ENCODE measurements around the gene MAG.

The MAG gene

DNA sequence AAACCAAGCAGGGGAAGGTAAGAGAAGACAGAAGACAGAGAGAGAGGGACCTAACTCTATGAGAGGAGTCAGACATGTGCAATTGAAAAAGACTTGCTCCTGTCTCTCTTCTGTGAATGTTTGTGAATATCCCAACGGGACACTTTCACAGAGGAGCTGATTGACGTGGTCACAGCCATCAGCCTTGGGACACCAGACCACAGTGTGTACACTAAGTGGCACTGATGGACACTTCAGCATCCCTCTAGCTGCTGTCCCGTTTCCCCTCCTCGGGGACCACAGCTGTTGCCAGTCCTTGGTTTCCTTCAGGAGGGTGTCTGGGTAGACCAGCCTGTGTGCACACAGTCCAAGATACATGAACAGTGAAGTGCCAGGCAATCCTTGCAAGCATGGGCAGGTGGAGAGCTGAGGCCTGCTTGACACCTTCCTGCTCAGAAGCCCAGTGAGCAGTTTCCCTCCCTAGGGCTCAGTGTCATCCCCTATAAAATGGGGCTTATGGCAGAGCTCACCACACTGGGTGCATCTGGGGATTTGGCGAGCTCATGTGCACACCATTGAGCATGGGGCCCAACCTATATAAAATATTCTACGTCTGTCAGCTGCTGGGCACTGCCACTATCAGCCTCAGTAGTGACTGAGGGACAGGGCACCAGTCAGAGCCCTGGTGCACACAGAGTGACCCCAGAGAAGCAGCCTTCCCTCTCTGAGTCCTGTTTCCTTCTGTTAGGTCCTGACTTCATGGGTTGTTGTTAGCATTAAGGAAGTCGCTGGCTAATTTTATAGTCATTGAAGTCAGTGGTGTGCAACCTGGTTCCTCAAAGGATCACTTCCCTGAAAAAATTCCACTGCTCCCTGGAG lies 27.5 kb upstream of the MAG start:
- DNase-seq (ENCODE audit: extremely low spot score, insufficient read length, low read depth) (no peak), FAIRE-seq (no peak)

GRCh38 chr19:35265126-35265899 lies 26.6 kb upstream of the MAG start:
- DNase-seq (ENCODE audit: extremely low spot score, insufficient read length, low read depth) (no peak), FAIRE-seq (no peak)

DNA sequence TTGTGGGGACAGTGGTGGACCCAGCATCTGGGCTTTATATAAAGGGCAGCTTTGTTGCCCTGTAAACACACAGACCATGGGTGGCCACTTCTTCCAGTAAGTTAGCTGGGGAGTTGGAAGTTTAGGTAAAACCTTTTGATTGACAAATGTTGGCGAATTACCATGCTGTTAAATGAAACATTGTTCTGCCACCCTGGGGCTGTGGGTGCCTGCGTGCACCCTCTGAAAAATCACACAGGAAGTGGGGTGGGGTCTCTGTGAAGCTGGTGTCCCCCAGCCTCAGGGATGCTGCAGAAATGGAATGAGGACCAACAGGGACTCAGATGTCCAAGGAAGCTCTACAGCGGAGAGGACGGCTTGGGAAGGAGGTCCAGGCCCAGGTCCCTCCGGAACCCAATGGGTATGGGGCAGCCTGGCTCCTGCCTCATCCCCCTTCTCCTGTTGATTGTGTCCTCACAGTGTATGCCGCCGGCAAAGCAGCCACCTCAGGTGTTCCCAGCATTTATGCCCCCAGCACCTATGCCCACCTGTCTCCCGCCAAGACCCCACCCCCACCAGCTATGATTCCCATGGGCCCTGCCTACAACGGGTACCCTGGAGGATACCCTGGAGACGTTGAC lies 26.0 kb upstream of the MAG start:
- DNase-seq (ENCODE audit: extremely low spot score, insufficient read length, low read depth) (no peak), FAIRE-seq (no peak)

GRCh38 chr19:35266520-35267352 lies 25.2 kb upstream of the MAG start:
- DNase-seq (ENCODE audit: extremely low spot score, insufficient read length, low read depth): no peak
- FAIRE-seq: no peak

GRCh38 chr19:35267353-35267817 lies 24.6 kb upstream of the MAG start:
- DNase-seq (ENCODE audit: extremely low spot score, insufficient read length, low read depth) (no peak), FAIRE-seq (peak; percentile 56)

DNA sequence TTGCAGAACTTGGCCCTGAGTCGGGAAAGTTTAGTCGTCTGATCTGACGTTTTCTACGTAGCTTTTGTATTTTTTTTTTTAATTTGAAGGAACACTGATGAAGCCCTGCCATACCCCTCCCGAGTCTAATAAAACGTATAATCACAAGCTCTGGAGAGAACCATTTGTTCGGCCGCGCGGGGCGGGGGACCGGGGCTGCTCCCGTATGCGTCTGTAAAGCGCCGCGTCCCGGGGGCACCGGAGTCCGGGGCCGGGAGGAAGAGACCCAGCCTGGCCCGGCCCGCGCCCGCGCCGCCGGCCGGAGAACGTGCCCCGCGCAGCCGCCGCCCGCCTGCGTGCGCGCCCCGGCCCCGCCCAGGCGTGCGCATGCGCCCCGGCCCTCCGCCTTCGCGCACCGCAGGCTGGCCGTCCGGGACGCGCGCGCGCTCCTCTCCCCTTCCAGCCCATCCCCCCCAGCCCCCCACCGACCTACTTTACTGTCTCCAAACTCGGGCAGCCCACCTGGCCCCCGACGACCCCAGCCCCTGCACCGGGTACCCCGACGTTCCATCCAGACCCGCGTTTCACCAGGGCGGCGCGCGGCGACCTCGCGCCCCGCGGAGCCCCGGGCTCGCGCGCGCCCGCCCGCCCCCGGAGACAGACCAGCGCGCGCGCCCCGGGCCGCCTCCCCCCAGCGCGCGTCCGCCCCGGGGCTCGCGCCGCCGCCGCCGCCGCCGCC lies 24.0 kb upstream of the MAG start:
- FAIRE-seq: peak; percentile 71

DNA sequence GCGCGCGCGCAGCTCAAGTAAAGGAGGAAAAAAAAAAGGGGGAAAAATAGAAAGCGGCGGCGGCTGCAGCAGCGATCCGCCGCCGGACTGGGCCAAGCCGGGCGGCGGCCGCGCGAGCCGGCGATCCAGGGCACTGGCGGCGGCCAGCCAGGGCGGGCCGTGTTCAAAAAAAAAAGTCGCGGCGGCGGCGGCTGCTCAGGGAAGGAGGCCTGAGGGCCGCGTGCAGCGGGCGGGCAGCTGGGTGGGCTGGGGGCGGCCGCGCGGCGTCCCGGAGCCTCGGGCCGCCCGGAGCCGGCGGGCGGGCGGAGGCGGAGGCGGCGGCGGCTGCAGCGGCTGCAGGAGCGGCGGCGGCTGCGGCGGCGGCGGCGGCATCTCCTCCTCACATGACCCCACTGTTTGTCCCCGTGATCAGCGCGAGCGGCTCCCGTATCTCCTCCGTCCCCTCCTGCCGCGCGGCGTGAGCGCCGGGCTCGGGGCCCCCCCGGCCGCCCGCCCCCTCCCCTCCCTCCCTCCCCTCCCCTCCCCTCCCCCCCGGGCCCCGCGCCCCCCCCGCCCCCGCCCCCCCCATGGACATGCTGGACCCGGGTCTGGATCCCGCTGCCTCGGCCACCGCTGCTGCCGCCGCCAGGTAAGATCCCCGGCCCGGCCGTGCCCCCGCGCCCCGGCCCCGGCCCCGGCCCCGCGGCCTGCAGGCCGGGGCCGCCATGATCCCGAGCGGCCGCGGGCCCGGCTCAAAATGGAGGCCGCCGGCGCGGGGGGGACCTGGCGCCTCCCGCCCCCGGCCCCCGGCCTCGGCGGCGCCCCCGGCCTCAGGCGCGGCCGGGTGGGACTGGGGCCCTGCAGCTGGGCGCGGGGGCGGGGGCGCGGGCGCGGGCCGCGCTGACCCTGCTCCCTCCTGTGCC lies 23.2 kb upstream of the MAG start, which contains the start of gene USF2:
USF2 (plus strand) TSS at position 427 of the 902 bp plus-strand sequence; CDS start at position 567, 140 bp downstream.
- DNase-seq (ENCODE audit: extremely low spot score, insufficient read length, low read depth): no peak
- no peak for FAIRE-seq

More for the DNA sequence above, 24.0 kb upstream of the MAG start:
- DNase-seq (ENCODE audit: extremely low spot score, insufficient read length, low read depth): peak; percentile 92

- DNase-seq (ENCODE audit: extremely low spot score, insufficient read length, low read depth) (peak; percentile 61), FAIRE-seq (peak; percentile 67)
Measured at GRCh38 chr19:35269438-35270117, 22.4 kb upstream of the MAG start.

DNA sequence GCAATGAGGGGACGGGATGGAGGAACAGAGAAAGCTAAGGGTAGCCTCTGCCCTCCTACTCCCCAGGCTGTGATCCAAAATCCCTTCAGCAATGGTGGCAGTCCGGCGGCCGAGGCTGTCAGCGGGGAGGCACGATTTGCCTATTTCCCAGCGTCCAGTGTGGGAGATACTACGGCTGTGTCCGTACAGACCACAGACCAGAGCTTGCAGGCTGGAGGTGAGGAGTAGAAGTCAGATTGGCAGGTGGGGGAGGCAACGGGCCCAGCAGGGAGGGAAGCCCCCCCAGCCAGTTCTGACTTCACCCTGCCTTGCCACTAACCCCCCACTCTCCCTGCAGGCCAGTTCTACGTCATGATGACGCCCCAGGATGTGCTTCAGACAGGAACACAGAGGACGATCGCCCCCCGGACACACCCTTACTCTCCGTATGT lies 21.6 kb upstream of the MAG start:
- DNase-seq (ENCODE audit: extremely low spot score, insufficient read length, low read depth) (no peak), FAIRE-seq (no peak)

GRCh38 chr19:35271546-35271945 lies 20.4 kb upstream of the MAG start:
- DNase-seq (ENCODE audit: extremely low spot score, insufficient read length, low read depth) (no peak), FAIRE-seq (no peak)

DNA sequence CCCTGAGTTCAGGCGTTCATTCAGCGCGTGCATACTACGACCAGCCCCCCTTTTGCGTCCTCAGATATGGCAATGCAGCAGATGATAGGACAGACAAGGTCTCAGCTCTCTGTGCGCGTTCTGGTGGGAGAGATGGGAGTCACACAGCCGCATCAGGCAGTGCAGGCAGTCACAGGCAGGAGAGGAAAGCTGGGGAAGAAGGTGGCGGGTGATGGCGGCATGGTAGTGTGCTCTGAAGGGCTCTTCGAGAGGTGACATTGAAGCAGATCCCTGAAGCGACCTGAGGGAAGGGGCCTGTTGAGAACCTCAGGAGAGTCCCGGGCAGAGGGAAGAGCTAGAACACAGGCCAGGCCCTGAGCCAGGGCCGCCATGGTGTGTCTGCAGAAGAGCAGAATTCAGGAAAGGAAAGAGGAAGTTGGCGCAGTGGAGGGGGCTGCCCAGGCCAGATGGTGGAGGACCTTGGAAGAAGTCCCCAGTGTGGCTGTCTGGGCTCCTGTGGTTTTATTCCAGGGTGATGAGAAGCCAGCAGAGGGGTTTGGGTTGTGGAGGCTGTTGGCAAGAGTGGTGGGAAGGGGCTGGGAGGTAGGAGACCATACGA lies 19.7 kb upstream of the MAG start:
- no peak for FAIRE-seq

GRCh38 chr19:35272954-35273649 lies 18.9 kb upstream of the MAG start:
- FAIRE-seq (no peak), DNase-seq (ENCODE audit: extremely low spot score, insufficient read length, low read depth) (no peak)

More for the DNA sequence above, 19.7 kb upstream of the MAG start:
- DNase-seq (ENCODE audit: extremely low spot score, insufficient read length, low read depth): no peak

- no peak for FAIRE-seq
- DNase-seq (ENCODE audit: extremely low spot score, insufficient read length, low read depth): no peak
Measured at GRCh38 chr19:35273686-35274259, 18.2 kb upstream of the MAG start.

DNA sequence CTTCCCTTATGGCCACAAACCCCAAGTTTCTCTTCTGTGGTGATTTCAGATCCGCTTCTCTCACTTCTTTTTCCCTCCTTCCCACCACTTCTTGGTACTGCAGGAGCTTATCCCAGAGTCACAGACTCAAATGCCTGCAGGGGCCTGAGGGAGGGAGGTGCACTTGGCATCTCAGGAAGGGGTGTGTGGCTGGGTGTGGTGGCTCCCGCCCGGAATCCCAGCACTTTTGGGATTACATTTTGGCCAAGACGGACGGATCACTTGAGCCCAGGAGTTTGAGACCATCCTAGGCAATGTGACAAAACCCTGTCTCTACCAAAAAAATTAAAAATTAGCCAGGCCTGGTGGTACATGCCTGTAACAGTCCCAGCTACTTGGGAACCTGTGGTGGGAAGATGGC lies 17.6 kb upstream of the MAG start:
- FAIRE-seq (no peak), DNase-seq (ENCODE audit: extremely low spot score, insufficient read length, low read depth) (no peak)

DNA sequence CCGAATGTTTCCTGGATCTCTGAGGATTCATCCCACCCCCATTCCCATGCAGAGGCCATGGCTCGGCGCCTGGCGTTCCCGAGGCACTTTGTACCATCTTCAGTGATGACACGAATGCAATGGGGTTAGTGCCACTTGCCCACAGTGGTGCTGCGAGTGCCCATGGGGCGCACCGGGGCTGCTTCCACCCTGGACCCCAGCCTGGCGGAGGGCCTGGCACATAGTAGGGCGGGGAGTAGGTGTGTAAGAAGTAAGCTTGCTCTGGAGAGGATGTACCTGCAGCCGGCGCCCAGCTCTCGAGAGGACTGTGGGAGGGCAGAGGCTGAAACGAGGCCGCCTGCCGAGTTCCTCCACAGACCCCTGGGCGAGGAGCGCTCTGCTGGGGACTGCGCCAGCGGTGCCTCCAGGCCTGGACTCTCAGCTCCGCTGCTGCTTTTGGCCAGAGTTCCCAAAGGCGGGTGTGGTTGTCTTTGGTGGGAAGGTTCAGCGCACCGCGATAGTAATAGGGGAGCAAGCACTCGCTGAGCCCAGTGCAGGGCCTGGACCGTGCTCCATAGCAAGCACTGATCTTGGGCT lies 15.2 kb upstream of the MAG start:
- no peak for FAIRE-seq

More for the DNA sequence above, 15.2 kb upstream of the MAG start:
- DNase-seq (ENCODE audit: extremely low spot score, insufficient read length, low read depth): no peak

Measured in GM18507 (cell line).